Colonic mucosa (tissue), 4 donors: ENCODE measurements around the gene ENOPH1. TPM values are rescaled to one million over a fixed set of nuclear protein-coding genes. Genes with fewer than 3 reads are reported as not detected.
A peak's percentile ranks its signal among the peaks of the same experiment; 100 is the strongest.

Experiments
- DNase-seq: peaks from one replicate; pipeline ENCODE4 v3.0.0-alpha.2; 2020
- H3K27ac ChIP-seq: fragments of 200-600 bp; one replicate; pipeline ENCODE4 v1.8.0; 2021
- H3K27me3 ChIP-seq: fragments of 200-600 bp; one replicate; pipeline ENCODE4 v1.8.0; 2021
- H3K36me3 ChIP-seq: fragments of 200-600 bp; one replicate; pipeline ENCODE4 v1.8.0; 2021
- H3K4me1 ChIP-seq: fragments of 200-600 bp; one replicate; pipeline ENCODE4 v1.8.0; 2021; ENCODE audit warnings: mild to moderate bottlenecking
- H3K4me3 ChIP-seq: fragments of 200-600 bp; one replicate; pipeline ENCODE4 v1.8.0; 2021
- H3K9ac ChIP-seq, 2 donors: one replicate each; pipeline ENCODE4 v1.7.0; 2013; ENCODE audit warnings: control low read depth in 2 of 2, low read depth in 2 of 2, low read length in 2 of 2
- H3K9me3 ChIP-seq: fragments of 200-600 bp; one replicate; pipeline ENCODE4 v1.8.0; 2021
- intact Hi-C: fragments of 100-400 bp; cut with DNase I; formaldehyde crosslinking; loops from one replicate; pipeline ENCODE4 v1.14.1; 2022
- total RNA-seq, 2 donors: library from RNA; stranded (reverse); fragmentation: NEBNext Ultra II Directional in 1 of 2; extraction: Animal tissue kit (Norgen Biotek cat#: 25700) in 1 of 2; gene quantifications; one replicate each; pipeline ENCODE4 v1.2.1, GENCODE V29; 2021
- TF ChIP-seq, protein P1 (sequence below): fragments of 200-600 bp; IDR thresholded peaks from one replicate; pipeline ENCODE4 v1.8.0; 2022; ENCODE audit warnings: antibody characterized with exemption, mild to moderate bottlenecking
- donor health status: healthy.
- donor health status: DM: no; HTN: no; CAD: no.
- donor health status: DM: no; HTN: no; CAD: no.

Gene ENOPH1
- total RNA-seq, 2 donors from 2014 or later, result 19.9 to 38.5 TPM

DNA sequence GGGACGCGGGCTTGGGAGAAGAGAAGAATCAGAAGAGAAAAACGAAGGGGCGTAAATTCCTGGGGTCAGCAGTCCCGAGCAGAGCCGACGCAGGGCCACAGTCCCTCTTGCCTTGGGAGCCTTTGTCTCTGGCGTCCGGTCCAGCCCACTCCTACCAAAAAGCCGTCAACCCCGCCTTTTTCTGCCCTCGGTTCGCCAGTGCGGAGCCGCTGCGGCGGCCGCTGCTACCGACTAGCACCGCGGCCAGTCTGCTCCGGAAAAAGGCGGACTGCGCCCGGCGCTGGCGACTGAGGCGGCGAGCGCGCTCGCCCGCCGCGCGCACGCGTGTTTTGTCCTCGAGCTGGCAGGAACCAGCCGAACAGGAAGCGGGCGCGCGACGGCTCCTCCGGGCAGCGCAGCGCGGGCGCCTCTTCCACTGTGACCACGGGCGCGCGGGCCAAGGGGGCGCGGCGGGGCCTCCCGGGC lies 630 bp upstream of the ENOPH1 start:
- TF ChIP-seq, protein P1, sequence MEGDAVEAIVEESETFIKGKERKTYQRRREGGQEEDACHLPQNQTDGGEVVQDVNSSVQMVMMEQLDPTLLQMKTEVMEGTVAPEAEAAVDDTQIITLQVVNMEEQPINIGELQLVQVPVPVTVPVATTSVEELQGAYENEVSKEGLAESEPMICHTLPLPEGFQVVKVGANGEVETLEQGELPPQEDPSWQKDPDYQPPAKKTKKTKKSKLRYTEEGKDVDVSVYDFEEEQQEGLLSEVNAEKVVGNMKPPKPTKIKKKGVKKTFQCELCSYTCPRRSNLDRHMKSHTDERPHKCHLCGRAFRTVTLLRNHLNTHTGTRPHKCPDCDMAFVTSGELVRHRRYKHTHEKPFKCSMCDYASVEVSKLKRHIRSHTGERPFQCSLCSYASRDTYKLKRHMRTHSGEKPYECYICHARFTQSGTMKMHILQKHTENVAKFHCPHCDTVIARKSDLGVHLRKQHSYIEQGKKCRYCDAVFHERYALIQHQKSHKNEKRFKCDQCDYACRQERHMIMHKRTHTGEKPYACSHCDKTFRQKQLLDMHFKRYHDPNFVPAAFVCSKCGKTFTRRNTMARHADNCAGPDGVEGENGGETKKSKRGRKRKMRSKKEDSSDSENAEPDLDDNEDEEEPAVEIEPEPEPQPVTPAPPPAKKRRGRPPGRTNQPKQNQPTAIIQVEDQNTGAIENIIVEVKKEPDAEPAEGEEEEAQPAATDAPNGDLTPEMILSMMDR, result no peak
- intact Hi-C loops, result loop anchor here (2.0 kb wide), 1 partner anchor 55 kb away; no protein-coding TSS in a partner anchor
- Histone ChIP-seq H3K4me1 (peaks cover 12% of the 10 kb centered on the region), H3K9me3 (no peaks in the 10 kb centered on the region), H3K9ac (peak overlapping the region; percentile 91 to 95), H3K27me3 (no peaks in the 10 kb centered on the region), H3K4me3 (peak overlapping the region; percentile 73), H3K27ac (peak overlapping the region; percentile 97), H3K36me3 (peaks cover 6% of the 10 kb centered on the region)
- peak; percentile 68 for DNase-seq

DNA sequence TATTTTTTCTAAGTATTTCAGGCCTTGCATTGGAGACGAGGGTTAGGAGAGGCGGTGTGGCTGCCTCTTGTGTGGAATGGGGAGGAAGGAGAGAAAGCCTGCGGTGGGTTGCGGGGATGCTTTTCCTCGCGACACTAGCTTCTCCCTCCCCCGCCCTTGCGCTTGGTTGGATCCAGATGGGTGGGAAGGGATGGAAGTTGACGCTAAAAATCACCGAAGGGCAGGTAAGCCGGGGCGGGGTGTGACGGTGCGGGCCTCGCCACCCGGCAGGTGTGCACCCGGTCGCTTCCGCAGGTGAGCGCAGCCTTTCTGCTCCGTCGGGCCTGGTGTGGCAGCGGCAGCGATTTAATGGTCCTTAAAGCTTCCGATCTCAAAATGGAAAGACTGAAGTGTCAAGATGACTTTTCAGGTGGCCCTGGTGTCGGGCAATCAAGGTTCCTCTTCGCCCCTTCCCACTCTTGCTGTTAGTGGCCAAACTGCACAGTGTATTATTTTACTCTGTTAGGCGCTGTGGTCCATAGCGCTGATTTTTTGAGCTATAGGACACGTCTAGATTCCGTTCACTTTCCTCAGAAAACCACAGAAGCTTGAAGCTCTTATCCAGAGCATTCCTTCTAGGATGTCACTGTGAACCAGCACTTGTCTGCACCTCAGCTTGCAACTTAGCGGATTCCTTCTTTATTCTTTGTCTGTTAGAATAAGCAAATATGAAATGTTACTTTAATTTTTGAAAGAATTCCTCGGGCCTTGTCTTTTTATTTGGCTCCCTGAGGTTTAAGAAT lies 765 bp downstream of the ENOPH1 start:
- H3K9ac ChIP-seq, result peak overlapping the region; percentile 81 to 95
- peaks cover 12% of the 10 kb centered on the region for H3K4me1 ChIP-seq
- H3K36me3 ChIP-seq, result no peaks in the 10 kb centered on the region
- TF ChIP-seq, protein P1, result no peak
- H3K9me3 ChIP-seq, result no peaks in the 10 kb centered on the region
- H3K27me3 ChIP-seq, result no peaks in the 10 kb centered on the region
- intact Hi-C loops, result no loop called here
- peak; percentile 59 for DNase-seq
- H3K4me3 ChIP-seq, result peak overlapping the region; percentile 73
- H3K27ac ChIP-seq, result peak overlapping the region; percentile 97

DNA sequence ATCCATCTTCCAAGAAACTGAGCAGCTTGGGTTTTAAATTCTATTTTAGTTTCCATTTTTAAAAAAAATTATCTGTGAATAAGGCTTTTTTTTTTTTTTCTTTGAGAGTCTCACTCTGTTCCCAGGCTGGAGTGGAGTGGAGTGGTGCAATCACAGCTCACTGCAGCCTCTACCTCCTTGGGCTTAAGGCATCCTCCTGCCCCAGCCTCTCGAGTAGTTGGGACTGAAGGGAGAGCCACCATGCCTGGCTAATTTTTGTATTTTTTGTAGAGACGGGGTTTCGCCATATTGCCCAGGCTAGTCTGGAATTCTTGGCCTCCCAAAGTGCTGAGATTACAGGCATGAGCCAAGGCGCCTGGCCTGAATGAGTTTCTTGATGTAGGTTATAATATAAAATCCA lies 1.4 kb downstream of the ENOPH1 start:
- no peaks in the 10 kb centered on the region for H3K36me3 ChIP-seq
- intact Hi-C loops, result no loop called here
- no peak for DNase-seq
- peaks cover 12% of the 10 kb centered on the region for H3K4me1 ChIP-seq
- H3K4me3 ChIP-seq, result no peak overlapping the region
- H3K9ac ChIP-seq, result no peak overlapping the region
- no peaks in the 10 kb centered on the region for H3K27me3 ChIP-seq
- TF ChIP-seq, protein P1, result no peak
- no peak overlapping the region for H3K27ac ChIP-seq
- H3K9me3 ChIP-seq, result no peaks in the 10 kb centered on the region

DNA sequence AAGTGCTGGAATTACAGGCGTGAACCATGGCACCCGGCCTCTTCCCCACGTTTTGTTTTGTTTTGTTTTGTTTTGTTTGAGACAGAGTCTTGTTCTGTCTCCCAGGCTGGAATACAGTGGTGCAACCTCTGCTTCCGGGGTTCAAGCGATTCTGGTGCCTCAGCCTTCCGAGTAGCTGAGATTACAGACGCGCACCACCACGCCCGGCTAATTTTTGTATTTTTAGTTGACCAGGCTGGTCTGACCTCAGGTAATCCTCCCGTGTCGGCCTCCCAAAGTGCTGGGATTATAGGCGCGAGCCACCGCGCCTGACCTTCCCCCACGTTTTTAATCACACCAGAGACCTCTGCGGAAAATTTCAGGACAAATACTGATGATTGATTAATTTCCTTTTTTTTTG lies 2.2 kb downstream of the ENOPH1 start:
- Histone ChIP-seq H3K9me3 (no peaks in the 10 kb centered on the region), H3K4me3 (no peak overlapping the region), H3K27ac (no peak overlapping the region), H3K27me3 (no peaks in the 10 kb centered on the region), H3K9ac (no peak overlapping the region), H3K4me1 (peaks cover 12% of the 10 kb centered on the region), H3K36me3 (no peaks in the 10 kb centered on the region)
- intact Hi-C loops, result no loop called here
- TF ChIP-seq, protein P1, result no peak
- no peak for DNase-seq

DNA sequence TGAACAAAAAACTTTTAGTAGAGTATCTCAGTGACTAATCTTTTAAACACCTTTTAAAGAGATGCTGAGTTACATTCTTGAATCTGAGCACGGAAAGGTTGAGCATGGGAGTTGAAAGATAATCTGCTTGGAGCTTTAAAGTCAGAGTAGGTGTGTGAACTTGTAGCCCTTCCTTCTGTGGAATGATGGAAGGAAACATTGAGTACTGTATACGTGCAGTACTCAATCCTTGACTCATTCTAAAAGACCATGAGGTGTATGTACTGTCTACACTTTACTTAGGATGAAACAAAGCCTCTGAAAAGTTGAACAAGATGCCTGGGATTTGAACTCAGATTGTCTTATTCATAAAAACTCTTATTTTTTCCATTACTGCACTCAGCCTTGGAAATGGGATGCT lies 3.4 kb downstream of the ENOPH1 start:
- Histone ChIP-seq H3K4me1 (peaks cover 12% of the 10 kb centered on the region), H3K4me3 (no peak overlapping the region), H3K27me3 (no peaks in the 10 kb centered on the region), H3K27ac (no peak overlapping the region), H3K36me3 (no peaks in the 10 kb centered on the region), H3K9ac (no peak overlapping the region), H3K9me3 (no peaks in the 10 kb centered on the region)
- no peak for DNase-seq
- intact Hi-C loops, result no loop called here
- TF ChIP-seq, protein P1, result no peak
